A673 (cell line): ENCODE results near the gene NFILZ. TPM values are rescaled to one million over a fixed set of nuclear protein-coding genes. Genes with fewer than 3 reads are reported as not detected.

Source experiments
- BruUV-seq: library from RNA; stranded (reverse); fragments of 400-500 nt; replicated peaks from 2 replicates; lab custom pipeline; 2021; lab: Mats Ljungman, UMichigan
- CTCF ChIA-PET: fragments of 300-600 bp; sonication (Branson Sonifier 250); formaldehyde crosslinking; loops from one replicate; lab custom pipeline; 2022; ENCODE audit warnings: antibody characterized with exemption; lab: Charles Lee
- POLR2A ChIA-PET: fragments of 300-600 bp; sonication (Branson Sonifier 250); formaldehyde crosslinking; loops from one replicate; lab custom pipeline; 2022; ENCODE audit warnings: antibody characterized with exemption; ENCODE audit not compliant: low non-redundant PET; lab: Charles Lee
- DNase-seq: peaks from one replicate; pipeline ENCODE4 v3.0.0-alpha.2; 2015; ENCODE audit warnings: low spot score
- H3K27ac ChIP-seq: fragments of 200-600 bp; sonication (generic); 2 replicates; pipeline ENCODE4 v1.5.1; 2016; ENCODE audit warnings: mixed run types, low read depth, mild to moderate bottlenecking, mixed read lengths, antibody characterized with exemption, low read length; ENCODE audit not compliant: poor library complexity, severe bottlenecking
- H3K27me3 ChIP-seq: fragments of 200-600 bp; sonication (generic); replicated peaks from 2 replicates; pipeline ENCODE4 v1.6.1; 2017; ENCODE audit warnings: mixed run types, low read depth, mild to moderate bottlenecking, mixed read lengths, antibody characterized with exemption, low read length; ENCODE audit not compliant: insufficient read depth, poor library complexity
- H3K36me3 ChIP-seq: fragments of 200-600 bp; sonication (generic); 2 replicates; pipeline ENCODE4 v1.6.1; 2016; ENCODE audit warnings: mixed run types, mild to moderate bottlenecking, mixed read lengths, antibody characterized with exemption, low read length; ENCODE audit not compliant: insufficient read depth, poor library complexity, severe bottlenecking
- H3K4me1 ChIP-seq: fragments of 200-600 bp; sonication (generic); 2 replicates; pipeline ENCODE4 v1.6.1; 2017; ENCODE audit warnings: mixed run types, mild to moderate bottlenecking, mixed read lengths, antibody characterized with exemption, low read length; ENCODE audit not compliant: insufficient read depth, poor library complexity, severe bottlenecking
- H3K4me3 ChIP-seq: fragments of 200-600 bp; sonication (generic); 2 replicates; pipeline ENCODE4 v1.5.1; 2016; ENCODE audit warnings: low read depth, mixed run types, mild to moderate bottlenecking, mixed read lengths, low read length; ENCODE audit not compliant: poor library complexity, severe bottlenecking
- H3K9me3 ChIP-seq: fragments of 200-600 bp; sonication (generic); 2 replicates; pipeline ENCODE4 v1.6.1; 2016; ENCODE audit warnings: mixed run types, low read depth, mild to moderate bottlenecking, mixed read lengths, antibody characterized with exemption, low read length; ENCODE audit not compliant: poor library complexity, severe bottlenecking
- CTCF ChIP-seq: fragments of 300-800, 200-600 bp; sonication (generic); conservative IDR thresholded peaks from 2 replicates; pipeline ENCODE4 v1.5.1; 2017; ENCODE audit warnings: low read depth, mild to moderate bottlenecking, antibody characterized with exemption, low read length, moderate library complexity, mixed read lengths
- EZH2 ChIP-seq: fragments of 200-600 bp; sonication (generic); IDR thresholded peaks from 2 replicates; pipeline ENCODE4 v1.6.1; 2017; ENCODE audit warnings: borderline replicate concordance, low read depth, mild to moderate bottlenecking, mixed read lengths, antibody characterized with exemption, low read length; ENCODE audit not compliant: poor library complexity, severe bottlenecking
- intact Hi-C: fragments of 100-400 bp; cut with micrococcal nuclease; formaldehyde crosslinking; loops from one replicate; pipeline ENCODE4 v1.10.0; 2022; ENCODE audit not compliant: unreplicated experiment
- total RNA-seq: library from RNA; stranded (reverse); gene quantifications from 2 replicates; pipeline ENCODE4 v1.2.3, GENCODE V29; 2021

NFILZ gene
- total RNA-seq, 1 experiment from 2014 or later = not detected

GRCh38 chr19:8638078-8638619 is 7.7 kb downstream of the NFILZ start:
- H3K4me1 ChIP-seq = peaks cover 29% of the 10 kb centered on the region
- ChIA-PET POLR2A (no interaction called here), CTCF (no interaction called here)
- H3K27me3 ChIP-seq = no peaks in the 10 kb centered on the region
- H3K9me3 ChIP-seq = peaks cover 7% of the 10 kb centered on the region
- H3K36me3 ChIP-seq = no peaks in the 10 kb centered on the region
- no peak for TF ChIP-seq CTCF
- BruUV-seq = no TSS peak
- no peak overlapping the region for H3K4me3 ChIP-seq
- intact Hi-C loops = no loop called here
- peak; percentile 78 for DNase-seq
- H3K27ac ChIP-seq = peak overlapping the region; percentile 48

GRCh38 chr19:8639821-8640401 is 9.5 kb downstream of the NFILZ start:
- Histone ChIP-seq H3K4me1 (peaks cover 24% of the 10 kb centered on the region), H3K4me3 (no peak overlapping the region), H3K27ac (peak overlapping the region; percentile 48), H3K36me3 (no peaks in the 10 kb centered on the region), H3K9me3 (peaks cover 7% of the 10 kb centered on the region), H3K27me3 (no peaks in the 10 kb centered on the region)
- POLR2A ChIA-PET = no interaction called here
- intact Hi-C loops = no loop called here
- BruUV-seq = no TSS peak
- TF ChIP-seq EZH2 (no peak), CTCF (no peak)
- CTCF ChIA-PET = interaction anchor here (0.6 kb wide), 3 partner anchors 17 to 59 kb away, joined by 3 to 8 read pairs (median 5); no protein-coding TSS in a partner anchor
- DNase-seq = peak; percentile 52

GRCh38 chr19:8640402-8641004 is 10.1 kb downstream of the NFILZ start:
- Histone ChIP-seq H3K9me3 (peaks cover 7% of the 10 kb centered on the region), H3K4me1 (peaks cover 24% of the 10 kb centered on the region), H3K36me3 (no peaks in the 10 kb centered on the region), H3K4me3 (no peak overlapping the region), H3K27me3 (no peaks in the 10 kb centered on the region), H3K27ac (peak overlapping the region; percentile 20)
- no peak for TF ChIP-seq EZH2
- TF ChIP-seq CTCF = no peak
- intact Hi-C loops = no loop called here
- DNase-seq = no peak
- CTCF ChIA-PET = interaction anchor here (0.6 kb wide), 3 partner anchors 16 to 59 kb away, joined by 3 to 8 read pairs (median 5); no protein-coding TSS in a partner anchor
- no TSS peak for BruUV-seq
- POLR2A ChIA-PET = no interaction called here
